Astrocyte (in vitro differentiated cells and primary cell): ENCODE data around the gene RAPGEF6.

Experiments used
- CTCF ChIP-seq: IDR thresholded peaks from 2 replicates; pipeline ENCODE4 v1.5.1; 2011; ENCODE audit warnings: low read depth, mild to moderate bottlenecking, inconsistent platforms, low read length, moderate library complexity; ENCODE audit not compliant: insufficient read depth
- EZH2 ChIP-seq: IDR thresholded peaks from 2 replicates; pipeline ENCODE4 v1.6.1; 2012; ENCODE audit warnings: mild to moderate bottlenecking, low read length, inconsistent platforms; ENCODE audit not compliant: insufficient read depth

- no peak for TF ChIP-seq CTCF
- no peak for TF ChIP-seq EZH2
Observed at GRCh38 chr5:131538177-131538593, 96.8 kb downstream of the RAPGEF6 start.
